ENCODE data around the gene PDSS2.
"Not testable (repeated sequence)": the region's sequence is repeated elsewhere in the genome, so short reads cannot be mapped to it uniquely, and the experiment has no call there.

Gene PDSS2

GRCh38 chr6:107488174-107488874, 29.0 kb upstream of the PDSS2 start:
- peak overlapping the region; percentile 73 for H3K27ac ChIP-seq
- no peak for TF ChIP-seq CTCF (conservative IDR thresholded peaks at IDR 0.05)

- no peak for TF ChIP-seq CTCF (conservative IDR thresholded peaks at IDR 0.05)
Measured at GRCh38 chr6:107485157-107485556, 25.8 kb upstream of the PDSS2 start.

GRCh38 chr6:107479089-107479690, 19.8 kb upstream of the PDSS2 start:
- TF ChIP-seq CTCF (conservative IDR thresholded peaks at IDR 0.05) = no peak
- H3K27ac ChIP-seq = no peak overlapping the region

More at GRCh38 chr6:107485157-107485556, 25.8 kb upstream of the PDSS2 start:
- H3K27ac ChIP-seq = no peak overlapping the region

- not testable (repeated sequence) for H3K27ac ChIP-seq
Measured at GRCh38 chr6:107475826-107476225, 16.5 kb upstream of the PDSS2 start.

GRCh38 chr6:107475360-107475759, 16.0 kb upstream of the PDSS2 start:
- H3K27ac ChIP-seq = not testable (repeated sequence)

- H3K27ac ChIP-seq = no peak overlapping the region
- TF ChIP-seq CTCF (conservative IDR thresholded peaks at IDR 0.05) = no peak
Measured at GRCh38 chr6:107473660-107474059, 14.3 kb upstream of the PDSS2 start.

- H3K27ac ChIP-seq = no peak overlapping the region
- no peak for TF ChIP-seq CTCF (conservative IDR thresholded peaks at IDR 0.05)
Measured at GRCh38 chr6:107470364-107470763, 11.0 kb upstream of the PDSS2 start.

- no peak for TF ChIP-seq CTCF (conservative IDR thresholded peaks at IDR 0.05)
Measured at GRCh38 chr6:107466062-107466461, 6.7 kb upstream of the PDSS2 start.

More at GRCh38 chr6:107466062-107466461, 6.7 kb upstream of the PDSS2 start:
- no peak overlapping the region for H3K27ac ChIP-seq

Measured in VCaP (cell line).